Kidney epithelial cell (primary cell): ENCODE results near the gene EZH1. TPM values are rescaled to one million over a fixed set of nuclear protein-coding genes. Genes with fewer than 3 reads are reported as not detected.

ENCODE experiments used
- DNase-seq: peaks from one replicate; pipeline ENCODE4 v3.0.0-alpha.2; 2010; ENCODE audit warnings: low read depth
- H3K27me3 ChIP-seq: 2 replicates; pipeline ENCODE4 v1.6.0; 2011; ENCODE audit warnings: low read length; ENCODE audit not compliant: control insufficient read depth, insufficient read depth
- H3K36me3 ChIP-seq: 2 replicates; pipeline ENCODE4 v1.5.1; 2011; ENCODE audit warnings: low read length; ENCODE audit not compliant: control insufficient read depth, insufficient read depth
- H3K4me3 ChIP-seq: 2 replicates; pipeline ENCODE4 v1.5.1; 2011; ENCODE audit warnings: low read depth, mild to moderate bottlenecking, control low read depth, low read length
- CTCF ChIP-seq: IDR thresholded peaks from 2 replicates; pipeline ENCODE4 v1.5.1; 2011; ENCODE audit warnings: mild to moderate bottlenecking, moderate library complexity, low read length, control low read depth, inconsistent platforms; ENCODE audit not compliant: insufficient read depth, poor library complexity, severe bottlenecking
- total RNA-seq: library from RNA; depleted of rRNA; stranded (reverse); fragments of >200 nt; gene quantifications from 2 replicates; pipeline ENCODE4 v1.2.3, GENCODE V29; 2015

EZH1 gene
- total RNA-seq, 1 donor from 2014 or later = 14.7 TPM

- Histone ChIP-seq H3K27me3 (no peaks in the 10 kb centered on the region), H3K4me3 (no peak overlapping the region), H3K36me3 (peaks cover 7% of the 10 kb centered on the region)
- no peak for DNase-seq
- peak; percentile 61 for TF ChIP-seq CTCF
Measured at GRCh38 chr17:42673885-42674754, 70.7 kb downstream of the EZH1 start.

- H3K4me3 ChIP-seq = no peak overlapping the region
- peaks cover 7% of the 10 kb centered on the region for H3K36me3 ChIP-seq
- no peaks in the 10 kb centered on the region for H3K27me3 ChIP-seq
- DNase-seq = no peak
- TF ChIP-seq CTCF = no peak
Measured at GRCh38 chr17:42673266-42673884, 71.5 kb downstream of the EZH1 start.

GRCh38 chr17:42672038-42672437 is 72.8 kb downstream of the EZH1 start:
- no peak for TF ChIP-seq CTCF
- Histone ChIP-seq H3K4me3 (no peak overlapping the region), H3K27me3 (no peaks in the 10 kb centered on the region), H3K36me3 (peaks cover 8% of the 10 kb centered on the region)
- DNase-seq = no peak

- H3K27me3 ChIP-seq = no peaks in the 10 kb centered on the region
- peaks cover 10% of the 10 kb centered on the region for H3K36me3 ChIP-seq
- no peak for TF ChIP-seq CTCF
- no peak overlapping the region for H3K4me3 ChIP-seq
- no peak for DNase-seq
Measured at GRCh38 chr17:42670789-42671657, 73.8 kb downstream of the EZH1 start.

- Histone ChIP-seq H3K27me3 (no peaks in the 10 kb centered on the region), H3K36me3 (peaks cover 10% of the 10 kb centered on the region), H3K4me3 (no peak overlapping the region)
- TF ChIP-seq CTCF = no peak
- no peak for DNase-seq
Measured at GRCh38 chr17:42669977-42670788, 74.7 kb downstream of the EZH1 start.
